H7 (cell line): Measurements from ENCODE around the gene STX7. TPM values are rescaled to one million over a fixed set of nuclear protein-coding genes. Genes with fewer than 3 reads are reported as not detected.

Experiments
- DNase-seq: peaks from one replicate; pipeline ENCODE4 v3.0.0; 2012
- H3K27me3 ChIP-seq: 2 replicates; pipeline ENCODE4 v1.6.0; 2011; ENCODE audit warnings: mild to moderate bottlenecking, low read length; ENCODE audit not compliant: control insufficient read depth, insufficient read depth
- H3K36me3 ChIP-seq: replicated peaks from 2 replicates; pipeline ENCODE4 v1.5.1; 2011; ENCODE audit warnings: low read length; ENCODE audit not compliant: control insufficient read depth, insufficient read depth
- H3K4me3 ChIP-seq: 2 replicates; pipeline ENCODE4 v1.5.1; 2011; ENCODE audit warnings: low read depth, mild to moderate bottlenecking, control low read depth, low read length, moderate library complexity; ENCODE audit not compliant: insufficient read depth
- total RNA-seq: library from RNA; depleted of rRNA; stranded (reverse); fragments of >200 nt; shearing (Covaris generic); gene quantifications from 2 replicates; pipeline ENCODE4 v1.2.3, GENCODE V29; 2014

Gene STX7
- total RNA-seq, 1 experiment from 2014 or later, result 19.6 TPM

GRCh38 chr6:132430110-132430509 lies 82.8 kb downstream of the STX7 start:
- H3K27me3 ChIP-seq, result no peaks in the 10 kb centered on the region
- H3K4me3 ChIP-seq, result no peak overlapping the region
- no peaks in the 10 kb centered on the region for H3K36me3 ChIP-seq
- DNase-seq, result no peak

GRCh38 chr6:132425176-132425575 lies 87.7 kb downstream of the STX7 start:
- no peaks in the 10 kb centered on the region for H3K27me3 ChIP-seq
- DNase-seq, result no peak
- H3K4me3 ChIP-seq, result no peak overlapping the region
- H3K36me3 ChIP-seq, result no peaks in the 10 kb centered on the region

- DNase-seq, result no peak
- Histone ChIP-seq H3K27me3 (no peaks in the 10 kb centered on the region), H3K36me3 (no peaks in the 10 kb centered on the region), H3K4me3 (no peak overlapping the region)
Observed at GRCh38 chr6:132423839-132424238, 89.1 kb downstream of the STX7 start.

GRCh38 chr6:132418235-132418965 lies 94.5 kb downstream of the STX7 start:
- no peak overlapping the region for H3K4me3 ChIP-seq
- no peaks in the 10 kb centered on the region for H3K27me3 ChIP-seq
- no peak for DNase-seq
- H3K36me3 ChIP-seq, result no peaks in the 10 kb centered on the region

GRCh38 chr6:132414761-132415160 lies 98.2 kb downstream of the STX7 start:
- Histone ChIP-seq H3K4me3 (no peak overlapping the region), H3K36me3 (no peaks in the 10 kb centered on the region), H3K27me3 (no peaks in the 10 kb centered on the region)
- DNase-seq, result no peak

- H3K27me3 ChIP-seq, result no peaks in the 10 kb centered on the region
- no peak for DNase-seq
Observed at GRCh38 chr6:132414322-132414721, 98.6 kb downstream of the STX7 start.

GRCh38 chr6:132413499-132413802 lies 99.5 kb downstream of the STX7 start:
- no peaks in the 10 kb centered on the region for H3K27me3 ChIP-seq
- H3K4me3 ChIP-seq, result no peak overlapping the region

More at GRCh38 chr6:132414322-132414721, 98.6 kb downstream of the STX7 start:
- Histone ChIP-seq H3K36me3 (no peaks in the 10 kb centered on the region), H3K4me3 (no peak overlapping the region)

GRCh38 chr6:132412656-132413498 lies 100.0 kb downstream of the STX7 start:
- Histone ChIP-seq H3K36me3 (no peaks in the 10 kb centered on the region), H3K4me3 (no peak overlapping the region), H3K27me3 (no peaks in the 10 kb centered on the region)
- no peak for DNase-seq

More at GRCh38 chr6:132413499-132413802, 99.5 kb downstream of the STX7 start:
- no peak for DNase-seq
- H3K36me3 ChIP-seq, result no peaks in the 10 kb centered on the region

- no peak overlapping the region for H3K4me3 ChIP-seq
- H3K36me3 ChIP-seq, result no peaks in the 10 kb centered on the region
- H3K27me3 ChIP-seq, result no peaks in the 10 kb centered on the region
- no peak for DNase-seq
Observed at GRCh38 chr6:132411296-132411695, 101.6 kb downstream of the STX7 start.

GRCh38 chr6:132410830-132411229 lies 102.1 kb downstream of the STX7 start:
- DNase-seq, result no peak
- no peak overlapping the region for H3K4me3 ChIP-seq
- H3K36me3 ChIP-seq, result no peaks in the 10 kb centered on the region
- no peaks in the 10 kb centered on the region for H3K27me3 ChIP-seq

GRCh38 chr6:132405143-132405915 lies 107.6 kb downstream of the STX7 start:
- Histone ChIP-seq H3K36me3 (no peaks in the 10 kb centered on the region), H3K4me3 (no peak overlapping the region), H3K27me3 (peaks cover 28% of the 10 kb centered on the region)
- DNase-seq, result no peak

GRCh38 chr6:132404736-132405135 lies 108.2 kb downstream of the STX7 start:
- H3K36me3 ChIP-seq, result no peaks in the 10 kb centered on the region
- no peak for DNase-seq
- H3K27me3 ChIP-seq, result peaks cover 34% of the 10 kb centered on the region
- H3K4me3 ChIP-seq, result no peak overlapping the region

- Histone ChIP-seq H3K4me3 (no peak overlapping the region), H3K27me3 (peaks cover 38% of the 10 kb centered on the region), H3K36me3 (no peaks in the 10 kb centered on the region)
- no peak for DNase-seq
Observed at GRCh38 chr6:132404330-132404729, 108.6 kb downstream of the STX7 start.

- Histone ChIP-seq H3K27me3 (peaks cover 45% of the 10 kb centered on the region), H3K36me3 (no peaks in the 10 kb centered on the region), H3K4me3 (peak overlapping the region; percentile 74)
- peak; percentile 29 for DNase-seq
Observed at GRCh38 chr6:132401618-132402285, 111.2 kb downstream of the STX7 start.
